RKO (cell line): ENCODE data around the gene CAMSAP1.

Experiments used
- DNase-seq: peaks from one replicate; pipeline ENCODE4 v3.0.0-alpha.2; 2016; ENCODE audit warnings: low spot score

Gene CAMSAP1

DNA sequence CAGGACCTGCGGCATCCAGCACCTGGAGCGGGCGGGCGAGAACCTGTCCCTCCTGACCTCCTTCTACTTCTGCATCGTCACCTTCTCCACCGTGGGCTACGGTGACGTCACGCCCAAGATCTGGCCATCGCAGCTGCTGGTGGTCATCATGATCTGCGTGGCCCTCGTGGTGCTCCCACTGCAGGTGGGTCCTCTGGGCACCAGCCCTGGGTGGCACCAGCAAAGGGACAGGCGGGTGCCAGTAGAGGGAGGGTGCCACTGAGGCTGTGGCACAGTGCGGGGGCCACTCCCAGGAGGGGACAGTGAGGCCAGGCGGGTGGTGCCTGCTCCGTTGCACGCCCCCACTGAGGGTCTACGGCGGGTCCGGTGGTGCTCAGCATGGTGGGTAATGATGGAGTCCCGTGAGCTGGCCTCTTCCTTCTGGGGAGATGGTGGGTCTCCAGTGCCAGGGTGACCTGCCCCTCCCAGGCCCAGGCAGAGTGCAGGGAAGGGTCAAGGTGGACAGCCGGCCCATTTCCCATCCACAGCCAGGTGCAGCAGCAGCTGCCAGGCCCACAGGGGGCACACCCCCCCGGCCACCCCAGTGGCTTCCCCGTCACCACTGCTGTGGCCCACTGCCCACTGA lies 147.6 kb downstream of the CAMSAP1 start:
- no peak for DNase-seq

DNA sequence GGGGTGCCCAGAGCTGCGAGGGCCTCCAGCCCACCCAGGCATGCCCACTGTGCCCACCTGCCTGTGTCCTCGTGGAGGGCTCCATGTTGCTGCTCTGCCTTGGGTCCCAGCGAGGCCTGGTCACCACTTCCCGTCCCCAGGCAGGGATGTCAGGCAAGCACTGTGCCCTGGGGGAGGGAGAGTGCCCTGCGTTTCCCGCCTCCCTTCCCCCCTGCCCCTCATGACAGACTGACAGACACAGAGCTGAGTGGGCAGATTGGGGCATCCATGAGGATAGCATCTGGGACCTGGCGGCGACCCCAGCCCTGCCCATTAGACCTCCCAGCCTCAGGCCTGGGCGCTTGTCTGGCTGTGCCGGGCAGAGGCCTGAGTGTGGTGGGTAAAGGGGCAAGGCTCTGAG lies 148.5 kb downstream of the CAMSAP1 start:
- no peak for DNase-seq
